Activated B cell treated with CpG ODN at 0.5 μM for 24 hours (primary cell): ENCODE results near the gene SPPL2C. TPM values are rescaled to one million over a fixed set of nuclear protein-coding genes. Genes with fewer than 3 reads are reported as not detected.

Source experiments
- ATAC-seq: fragments of 200-7000 bp; cut with Tn5 transposase; one replicate; pipeline ENCODE4 v1.10.0; 2021; ENCODE audit warnings: low read depth, mild to moderate bottlenecking, moderate library complexity
- CTCF ChIA-PET: fragments of 350-600 bp; sonication (Branson Sonifier 250); formaldehyde crosslinking; loops from one replicate; lab custom pipeline; 2021; ENCODE audit warnings: antibody characterized with exemption; lab: Charles Lee
- POLR2A ChIA-PET: fragments of 350-600 bp; sonication (Branson Sonifier 250); formaldehyde crosslinking; loops from one replicate; lab custom pipeline; 2021; ENCODE audit warnings: antibody characterized with exemption; lab: Charles Lee
- DNase-seq: peaks from one replicate; pipeline ENCODE4 v3.0.0; 2022
- H3K27ac Mint-ChIP-seq: one replicate; pipeline ENCODE4 v1.8.0; 2020; ENCODE audit warnings: mixed read lengths
- H3K27me3 Mint-ChIP-seq: one replicate; pipeline ENCODE4 v1.8.0; 2021; ENCODE audit warnings: mixed read lengths
- H3K36me3 Mint-ChIP-seq: one replicate; pipeline ENCODE4 v1.8.0; 2021; ENCODE audit warnings: low read depth, mixed read lengths
- H3K4me1 Mint-ChIP-seq: one replicate; pipeline ENCODE4 v1.8.0; 2021; ENCODE audit warnings: mixed read lengths
- H3K4me3 Mint-ChIP-seq: one replicate; pipeline ENCODE4 v1.8.0; 2020; ENCODE audit warnings: mild to moderate bottlenecking, mixed read lengths
- H3K9me3 Mint-ChIP-seq: one replicate; pipeline ENCODE4 v1.8.0; 2020; ENCODE audit warnings: mixed read lengths
- CTCF ChIP-seq: fragments of 200-600 bp; IDR thresholded peaks from one replicate; pipeline ENCODE4 v1.8.0; 2022; ENCODE audit warnings: antibody characterized with exemption, mild to moderate bottlenecking
- intact Hi-C: fragments of 100-400 bp; cut with micrococcal nuclease; formaldehyde crosslinking; loops from one replicate; pipeline ENCODE4 v1.15.1; 2024
- total RNA-seq: library from RNA; stranded (reverse); gene quantifications from 2 replicates; pipeline ENCODE4 v1.2.3, GENCODE V29; 2022

SPPL2C gene
- total RNA-seq, 1 donor from 2014 or later = not detected

- Mint-ChIP-seq H3K36me3 (no peaks in the 10 kb centered on the region), H3K4me1 (no peaks in the 10 kb centered on the region), H3K4me3 (no peak overlapping the region), H3K9me3 (no peaks in the 10 kb centered on the region), H3K27ac (no peak overlapping the region), H3K27me3 (peaks cover 11% of the 10 kb centered on the region)
- CTCF ChIA-PET = no interaction called here
- no peak for ATAC-seq
- intact Hi-C loops = no loop called here
- no peak for DNase-seq
- TF ChIP-seq CTCF = no peak
- POLR2A ChIA-PET = no interaction called here
Measured at GRCh38 chr17:45824475-45824874, 20.2 kb upstream of the SPPL2C start.

DNA sequence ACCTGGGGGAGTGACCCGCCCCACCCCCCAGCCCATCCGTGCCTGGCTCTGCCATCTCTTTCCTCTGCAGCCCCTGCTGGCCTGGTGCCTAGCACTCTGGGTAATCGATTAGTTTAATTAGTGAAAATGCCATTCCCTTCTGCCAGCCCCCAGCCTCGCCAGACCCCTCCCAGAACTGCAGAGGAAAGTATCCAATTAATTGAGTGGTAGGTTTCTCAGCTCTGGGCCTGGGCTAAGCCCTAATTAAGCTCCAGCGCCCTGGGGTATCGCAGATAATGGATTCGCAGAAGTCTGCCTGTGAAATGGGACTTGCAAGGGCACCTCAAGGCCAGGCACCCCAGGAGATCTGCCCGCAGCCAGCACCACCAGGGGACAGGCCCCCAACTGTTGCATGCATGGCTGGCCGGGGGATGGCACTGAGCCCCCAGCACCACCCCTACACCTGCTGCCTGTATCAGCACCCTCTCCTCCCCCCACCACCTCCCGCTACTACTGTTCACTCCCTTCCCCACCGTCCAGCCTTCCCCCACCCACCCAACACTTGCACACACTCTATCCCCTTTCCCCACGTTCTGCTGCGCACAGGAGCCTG lies 19.7 kb upstream of the SPPL2C start:
- peaks cover 11% of the 10 kb centered on the region for H3K27me3 Mint-ChIP-seq
- intact Hi-C loops = no loop called here
- H3K4me3 Mint-ChIP-seq = no peak overlapping the region
- H3K27ac Mint-ChIP-seq = no peak overlapping the region
- CTCF ChIA-PET = no interaction called here
- DNase-seq (no peak), ATAC-seq (no peak)
- H3K4me1 Mint-ChIP-seq = no peaks in the 10 kb centered on the region
- POLR2A ChIA-PET = no interaction called here
- no peak for TF ChIP-seq CTCF
- no peaks in the 10 kb centered on the region for H3K36me3 Mint-ChIP-seq
- H3K9me3 Mint-ChIP-seq = no peaks in the 10 kb centered on the region

- no peak for TF ChIP-seq CTCF
- Mint-ChIP-seq H3K36me3 (no peaks in the 10 kb centered on the region), H3K27me3 (peaks cover 7% of the 10 kb centered on the region), H3K4me1 (no peaks in the 10 kb centered on the region), H3K27ac (no peak overlapping the region), H3K9me3 (no peaks in the 10 kb centered on the region), H3K4me3 (no peak overlapping the region)
- POLR2A ChIA-PET = no interaction called here
- CTCF ChIA-PET = no interaction called here
- intact Hi-C loops = no loop called here
- no peak for DNase-seq
- no peak for ATAC-seq
Measured at GRCh38 chr17:45825792-45826191, 18.9 kb upstream of the SPPL2C start.

GRCh38 chr17:45826919-45827588 lies 17.6 kb upstream of the SPPL2C start:
- Mint-ChIP-seq H3K27me3 (peaks cover 7% of the 10 kb centered on the region), H3K36me3 (no peaks in the 10 kb centered on the region), H3K27ac (no peak overlapping the region), H3K9me3 (no peaks in the 10 kb centered on the region), H3K4me3 (no peak overlapping the region), H3K4me1 (no peaks in the 10 kb centered on the region)
- CTCF ChIA-PET = interaction anchor here (1.1 kb wide), 1 partner anchor 187 kb away, joined by 3 read pairs; no protein-coding TSS in a partner anchor
- intact Hi-C loops = no loop called here
- no peak for DNase-seq
- ATAC-seq = no peak
- POLR2A ChIA-PET = no interaction called here
- TF ChIP-seq CTCF = no peak

DNA sequence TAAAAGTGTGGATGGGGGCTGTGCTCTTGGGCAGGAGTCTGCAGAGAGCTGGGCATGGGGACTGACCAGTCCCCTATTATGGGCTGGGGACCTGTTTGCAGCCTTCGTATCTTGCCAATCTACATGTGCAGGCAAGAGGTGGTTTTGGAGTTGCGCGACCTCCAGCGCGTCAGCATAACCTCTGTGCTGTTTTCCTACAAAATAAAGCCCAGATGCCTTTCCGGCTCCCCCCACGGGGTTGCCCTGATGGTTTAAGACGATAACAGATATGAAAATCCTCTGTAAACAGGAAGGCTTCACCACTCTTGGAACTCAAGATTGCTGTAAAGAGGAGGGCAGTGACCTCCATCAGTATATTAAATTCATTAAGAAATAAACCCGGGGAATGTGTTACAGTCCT lies 16.5 kb upstream of the SPPL2C start:
- peaks cover 7% of the 10 kb centered on the region for H3K27me3 Mint-ChIP-seq
- no peaks in the 10 kb centered on the region for H3K4me1 Mint-ChIP-seq
- no peaks in the 10 kb centered on the region for H3K9me3 Mint-ChIP-seq
- ChIA-PET CTCF (interaction anchor here (1.1 kb wide), 1 partner anchor 188 kb away, joined by 3 read pairs; no protein-coding TSS in a partner anchor), POLR2A (no interaction called here)
- intact Hi-C loops = no loop called here
- H3K27ac Mint-ChIP-seq = no peak overlapping the region
- H3K4me3 Mint-ChIP-seq = no peak overlapping the region
- no peaks in the 10 kb centered on the region for H3K36me3 Mint-ChIP-seq
- DNase-seq (no peak), ATAC-seq (no peak)
- TF ChIP-seq CTCF = no peak
